ENCODE data around the gene C19orf12. TPM values are rescaled to one million over a fixed set of nuclear protein-coding genes. Genes with fewer than 3 reads are reported as not detected.

Gene C19orf12
- total RNA-seq, 2 experiments from 2014 or later: 7.7 TPM

DNA sequence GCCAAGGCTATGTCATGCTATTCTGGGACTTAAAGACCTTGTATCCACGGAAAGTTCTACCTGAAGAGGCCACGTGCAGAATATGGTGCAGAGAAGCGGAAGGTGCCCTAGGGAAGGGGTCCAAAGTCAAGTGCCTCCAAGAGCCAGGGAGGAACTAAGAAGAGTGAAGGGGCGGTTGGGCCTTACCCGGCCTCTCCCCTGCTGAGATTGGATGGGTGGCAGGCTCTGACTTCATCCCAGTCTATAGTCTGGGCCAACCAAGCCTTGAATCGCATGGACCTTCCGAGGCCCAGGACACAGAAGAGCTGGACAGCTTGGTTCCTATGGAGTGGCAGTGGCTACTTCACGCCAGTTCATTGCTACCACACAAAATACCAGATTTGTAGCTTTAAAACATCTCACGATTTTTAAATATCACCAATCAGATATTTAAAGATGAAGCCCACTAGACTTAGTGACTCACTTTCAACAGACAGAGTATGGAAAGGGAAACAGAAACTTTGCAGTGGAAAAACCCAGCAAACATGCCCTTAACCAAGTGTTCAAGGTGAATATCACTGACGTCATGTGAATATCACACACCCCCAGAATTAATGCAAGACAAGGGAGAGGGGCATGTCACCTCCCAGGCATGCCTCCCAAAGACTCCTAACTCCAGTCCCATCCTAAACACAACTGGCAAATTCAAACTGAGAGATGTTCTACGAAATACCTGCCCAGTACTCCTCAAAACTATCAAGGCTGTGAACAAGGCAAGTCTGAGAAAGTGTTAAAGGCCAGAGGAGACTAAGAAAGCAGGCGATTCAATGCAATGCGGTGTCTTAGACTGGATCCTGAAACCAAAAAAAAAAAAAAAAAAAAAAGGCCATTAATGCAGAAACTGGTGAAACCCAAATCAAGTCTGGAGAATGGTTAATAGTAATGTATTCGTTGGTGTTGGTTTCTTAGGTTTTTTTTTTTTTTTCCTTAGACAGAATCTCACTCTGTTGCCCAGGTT lies 10.2 kb downstream of the C19orf12 start:
- TF ChIP-seq, protein P1, sequence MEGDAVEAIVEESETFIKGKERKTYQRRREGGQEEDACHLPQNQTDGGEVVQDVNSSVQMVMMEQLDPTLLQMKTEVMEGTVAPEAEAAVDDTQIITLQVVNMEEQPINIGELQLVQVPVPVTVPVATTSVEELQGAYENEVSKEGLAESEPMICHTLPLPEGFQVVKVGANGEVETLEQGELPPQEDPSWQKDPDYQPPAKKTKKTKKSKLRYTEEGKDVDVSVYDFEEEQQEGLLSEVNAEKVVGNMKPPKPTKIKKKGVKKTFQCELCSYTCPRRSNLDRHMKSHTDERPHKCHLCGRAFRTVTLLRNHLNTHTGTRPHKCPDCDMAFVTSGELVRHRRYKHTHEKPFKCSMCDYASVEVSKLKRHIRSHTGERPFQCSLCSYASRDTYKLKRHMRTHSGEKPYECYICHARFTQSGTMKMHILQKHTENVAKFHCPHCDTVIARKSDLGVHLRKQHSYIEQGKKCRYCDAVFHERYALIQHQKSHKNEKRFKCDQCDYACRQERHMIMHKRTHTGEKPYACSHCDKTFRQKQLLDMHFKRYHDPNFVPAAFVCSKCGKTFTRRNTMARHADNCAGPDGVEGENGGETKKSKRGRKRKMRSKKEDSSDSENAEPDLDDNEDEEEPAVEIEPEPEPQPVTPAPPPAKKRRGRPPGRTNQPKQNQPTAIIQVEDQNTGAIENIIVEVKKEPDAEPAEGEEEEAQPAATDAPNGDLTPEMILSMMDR (IDR thresholded peaks at IDR 0.05): no peak
- peak in 2 of 14 experiments; percentile 27 to 43 for DNase-seq

DNA sequence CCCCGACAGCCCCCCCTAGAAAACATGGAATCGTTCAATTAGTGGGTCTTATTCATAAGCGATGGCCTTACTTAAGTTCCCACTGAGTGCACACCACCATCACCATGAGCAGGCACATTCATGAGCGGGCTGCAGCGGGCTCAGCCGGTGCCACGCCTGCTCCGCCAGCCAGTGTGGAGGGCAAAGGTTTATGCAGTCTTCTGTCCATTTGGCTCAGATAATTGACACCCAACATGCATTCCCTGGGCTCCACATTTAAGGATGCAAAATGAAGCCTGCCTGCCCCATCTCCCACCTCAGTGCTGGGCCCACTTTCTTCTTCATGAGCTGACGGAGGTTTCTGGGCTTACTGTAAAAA lies 12.1 kb downstream of the C19orf12 start:
- ATAC-seq (ENCODE audit: poor library complexity) (no peak), DNase-seq (no peak)
- Mint-ChIP-seq H3K27me3 (no peaks in the 10 kb centered on the region), H3K27ac (no peak overlapping the region), H3K9me3 (no peaks in the 10 kb centered on the region), H3K36me3 (ENCODE audit: low read depth) (peaks cover 52% of the 10 kb centered on the region), H3K4me3 (no peak overlapping the region), H3K4me1 (ENCODE audit: low read depth) (peaks cover 11% of the 10 kb centered on the region)
- Histone ChIP-seq H3K4me3 (ENCODE audit: low read length) (no peak overlapping the region), H3K9me3 (ENCODE audit: control insufficient read depth in 1 of 2, insufficient read depth in 1 of 2, low read length in 2 of 2) (no peaks in the 10 kb centered on the region), H3K4me1 (ENCODE audit: insufficient read depth, low read length) (peaks cover 4% of the 10 kb centered on the region), H3K36me3 (ENCODE audit: insufficient read depth, low read length) (peaks cover 55% of the 10 kb centered on the region), H3K27ac (ENCODE audit: low read depth in 1 of 2, low read length in 2 of 2) (no peak overlapping the region), H3K27me3 (ENCODE audit: control insufficient read depth in 1 of 2, insufficient read depth in 2 of 2, low read length in 2 of 2) (no peaks in the 10 kb centered on the region)
- CTCF ChIA-PET: interaction anchor here (0.7 kb wide), 1 partner anchor 97 kb away, joined by 3 read pairs; the partner anchor contains the start of gene POP4
- TF ChIP-seq, protein P1 (IDR thresholded peaks at IDR 0.05): no peak
- POLR2A ChIA-PET: no interaction called here
- intact Hi-C loops (cut with DNase I, micrococcal nuclease): no loop called here

More for the DNA sequence above, 10.2 kb downstream of the C19orf12 start:
- peaks cover 23% of the 10 kb centered on the region for H3K4me1 Mint-ChIP-seq (ENCODE audit: low read depth)
- no peak overlapping the region for H3K4me3 ChIP-seq (ENCODE audit: low read length)
- peaks cover 62% of the 10 kb centered on the region for H3K36me3 ChIP-seq (ENCODE audit: insufficient read depth, low read length)
- H3K27ac Mint-ChIP-seq: peak overlapping the region; percentile 85
- ChIA-PET CTCF (interaction anchor here (1.9 kb wide), 1 partner anchor 12 kb away, joined by 5 read pairs; no protein-coding TSS in a partner anchor), POLR2A (no interaction called here)
- no peak overlapping the region for H3K4me3 Mint-ChIP-seq
- peak; percentile 34 for ATAC-seq (ENCODE audit: poor library complexity)
- H3K27me3 ChIP-seq (ENCODE audit: control insufficient read depth in 1 of 2, insufficient read depth in 2 of 2, low read length in 2 of 2): no peaks in the 10 kb centered on the region
- intact Hi-C loops (cut with DNase I, micrococcal nuclease): no loop called here
- no peaks in the 10 kb centered on the region for H3K27me3 Mint-ChIP-seq
- peaks cover 21% of the 10 kb centered on the region for H3K4me1 ChIP-seq (ENCODE audit: insufficient read depth, low read length)
- H3K36me3 Mint-ChIP-seq (ENCODE audit: low read depth): peaks cover 55% of the 10 kb centered on the region
- H3K9me3 Mint-ChIP-seq: no peaks in the 10 kb centered on the region
- H3K9me3 ChIP-seq (ENCODE audit: control insufficient read depth in 1 of 2, insufficient read depth in 1 of 2, low read length in 2 of 2): no peaks in the 10 kb centered on the region
- H3K27ac ChIP-seq (ENCODE audit: low read depth in 1 of 2, low read length in 2 of 2): no peak overlapping the region

DNA sequence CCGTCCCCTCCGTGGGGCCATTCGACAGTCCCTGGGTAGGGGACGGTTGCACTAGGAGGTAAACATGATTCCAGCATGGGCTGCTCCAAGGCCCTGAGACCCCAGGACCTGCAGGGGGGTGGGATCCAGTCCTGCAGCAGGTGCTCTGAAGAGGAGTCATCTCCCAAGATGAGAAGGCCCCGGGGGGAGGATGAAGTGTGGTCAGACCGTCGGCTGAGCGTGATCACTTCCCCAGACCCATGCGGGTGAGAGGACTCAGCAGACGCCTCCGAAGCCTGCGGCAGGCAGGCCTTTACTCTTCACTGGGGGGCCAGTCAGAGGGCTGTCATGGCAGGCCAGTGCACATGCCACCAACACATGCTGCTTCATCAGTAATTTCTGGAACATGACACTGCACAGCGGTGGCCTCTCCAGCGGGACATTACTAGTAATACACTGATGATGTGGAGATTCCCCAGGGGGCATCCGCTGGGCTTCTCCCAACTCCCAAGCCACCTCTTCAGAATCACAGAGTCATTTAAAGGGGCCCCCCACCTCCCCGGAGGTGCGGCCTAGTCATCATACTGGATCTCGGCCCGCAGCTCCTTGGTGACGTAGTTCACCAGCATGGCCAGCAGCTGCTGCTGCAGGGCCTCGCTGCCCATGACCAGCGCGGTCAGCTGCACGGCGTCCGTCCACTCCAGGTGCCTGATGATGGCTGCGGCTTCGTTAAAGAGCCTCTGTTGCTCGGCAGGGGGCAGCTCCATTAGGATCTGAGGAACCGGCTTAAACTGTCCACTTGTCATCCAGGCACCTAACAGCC lies 12.7 kb downstream of the C19orf12 start:
- ATAC-seq (ENCODE audit: poor library complexity): no peak
- ChIA-PET POLR2A (no interaction called here), CTCF (no interaction called here)
- H3K27me3 ChIP-seq (ENCODE audit: control insufficient read depth in 1 of 2, insufficient read depth in 2 of 2, low read length in 2 of 2): no peaks in the 10 kb centered on the region
- intact Hi-C loops (cut with DNase I, micrococcal nuclease): no loop called here
- no peak overlapping the region for H3K4me3 ChIP-seq (ENCODE audit: low read length)
- Mint-ChIP-seq H3K9me3 (no peaks in the 10 kb centered on the region), H3K27ac (no peak overlapping the region), H3K36me3 (ENCODE audit: low read depth) (peaks cover 46% of the 10 kb centered on the region), H3K4me1 (ENCODE audit: low read depth) (peaks cover 12% of the 10 kb centered on the region), H3K27me3 (no peaks in the 10 kb centered on the region), H3K4me3 (no peak overlapping the region)
- H3K27ac ChIP-seq (ENCODE audit: low read depth in 1 of 2, low read length in 2 of 2): no peak overlapping the region
- TF ChIP-seq, protein P1 (IDR thresholded peaks at IDR 0.05): no peak
- no peaks in the 10 kb centered on the region for H3K9me3 ChIP-seq (ENCODE audit: control insufficient read depth in 1 of 2, insufficient read depth in 1 of 2, low read length in 2 of 2)
- no peak for DNase-seq
- H3K36me3 ChIP-seq (ENCODE audit: insufficient read depth, low read length): peaks cover 52% of the 10 kb centered on the region
- H3K4me1 ChIP-seq (ENCODE audit: insufficient read depth, low read length): peaks cover 6% of the 10 kb centered on the region

All from CD4-positive, alpha-beta T cell (primary cell).